Measurements from ENCODE around the gene STAC3.
"Not testable (repeated sequence)": the region's sequence is repeated elsewhere in the genome, so short reads cannot be mapped to it uniquely, and the experiment has no call there.

The STAC3 gene

DNA sequence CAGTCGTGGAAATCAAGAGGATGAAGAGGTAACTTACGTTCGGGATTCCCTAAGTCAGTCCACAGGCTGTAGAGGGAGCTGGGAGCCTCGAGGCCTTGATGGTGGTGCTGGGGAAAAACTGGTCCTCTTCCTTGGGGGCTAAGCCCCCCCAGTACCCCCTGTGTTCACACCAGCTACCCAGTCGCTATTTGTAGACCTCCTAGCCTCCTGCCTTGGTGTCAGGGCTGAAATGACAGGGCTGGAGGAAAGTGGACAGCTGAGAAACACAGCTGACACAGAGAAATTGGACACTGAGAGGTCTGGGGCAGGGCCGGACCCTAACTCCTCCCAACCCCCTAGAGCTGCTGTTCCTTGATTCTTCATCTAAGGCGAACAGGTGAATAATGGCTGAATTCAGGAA, at the start of gene STAC3:
STAC3 (minus strand) TSS at position 232 of the 400 bp plus-strand sequence. CDS start 1,551 bp downstream, outside the sequence.
- DNase-seq (ENCODE audit: low spot score) = no peak

DNA sequence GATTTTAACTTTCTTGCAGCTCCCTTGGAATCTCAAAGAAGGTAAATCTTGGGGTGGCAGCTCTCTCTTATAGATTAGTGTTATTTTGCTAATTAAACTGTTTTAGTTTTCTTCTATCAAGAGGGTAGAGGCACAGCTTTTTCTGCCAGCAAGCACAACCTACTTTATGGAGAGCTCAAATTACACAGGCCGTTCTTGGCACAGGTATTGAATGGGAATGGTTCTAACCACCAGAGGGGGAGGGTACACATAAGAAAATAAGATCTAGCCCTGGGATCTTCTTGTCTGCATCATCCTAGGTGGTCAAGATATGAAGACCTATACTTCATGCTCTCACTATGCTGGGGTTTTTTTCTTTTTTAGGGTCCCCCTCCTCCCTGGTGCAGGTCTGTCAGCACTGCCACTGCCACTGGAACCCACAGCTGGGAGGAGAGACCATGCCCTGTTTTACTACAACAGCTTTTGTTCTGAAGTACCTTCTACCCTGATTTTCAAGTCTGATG, 48.6 kb upstream of the STAC3 start:
- no peak for DNase-seq (ENCODE audit: low spot score)

DNA sequence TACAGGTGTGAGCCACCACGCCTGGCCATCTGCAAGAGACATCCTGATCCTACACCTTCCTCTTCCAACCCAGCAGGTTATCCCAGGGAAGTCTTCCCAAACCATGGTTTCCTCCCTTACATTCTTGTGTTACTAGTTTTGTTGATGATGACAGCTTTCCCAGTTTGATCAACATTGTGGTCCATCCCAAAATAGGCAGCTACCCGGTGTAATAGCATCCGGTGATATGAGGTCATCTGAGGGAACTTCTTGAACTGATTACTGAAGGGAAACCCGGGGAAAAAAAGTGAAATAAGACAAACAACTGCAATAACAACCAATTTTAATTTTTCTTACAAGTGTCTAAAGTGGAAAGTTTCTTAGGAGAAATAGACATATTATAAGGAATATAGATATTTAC, 45.3 kb upstream of the STAC3 start:
- no peak for DNase-seq (ENCODE audit: low spot score)

- DNase-seq (ENCODE audit: low spot score) = not testable (repeated sequence)
Measured at GRCh38 chr12:57282073-57282472, 31.1 kb upstream of the STAC3 start.

DNA sequence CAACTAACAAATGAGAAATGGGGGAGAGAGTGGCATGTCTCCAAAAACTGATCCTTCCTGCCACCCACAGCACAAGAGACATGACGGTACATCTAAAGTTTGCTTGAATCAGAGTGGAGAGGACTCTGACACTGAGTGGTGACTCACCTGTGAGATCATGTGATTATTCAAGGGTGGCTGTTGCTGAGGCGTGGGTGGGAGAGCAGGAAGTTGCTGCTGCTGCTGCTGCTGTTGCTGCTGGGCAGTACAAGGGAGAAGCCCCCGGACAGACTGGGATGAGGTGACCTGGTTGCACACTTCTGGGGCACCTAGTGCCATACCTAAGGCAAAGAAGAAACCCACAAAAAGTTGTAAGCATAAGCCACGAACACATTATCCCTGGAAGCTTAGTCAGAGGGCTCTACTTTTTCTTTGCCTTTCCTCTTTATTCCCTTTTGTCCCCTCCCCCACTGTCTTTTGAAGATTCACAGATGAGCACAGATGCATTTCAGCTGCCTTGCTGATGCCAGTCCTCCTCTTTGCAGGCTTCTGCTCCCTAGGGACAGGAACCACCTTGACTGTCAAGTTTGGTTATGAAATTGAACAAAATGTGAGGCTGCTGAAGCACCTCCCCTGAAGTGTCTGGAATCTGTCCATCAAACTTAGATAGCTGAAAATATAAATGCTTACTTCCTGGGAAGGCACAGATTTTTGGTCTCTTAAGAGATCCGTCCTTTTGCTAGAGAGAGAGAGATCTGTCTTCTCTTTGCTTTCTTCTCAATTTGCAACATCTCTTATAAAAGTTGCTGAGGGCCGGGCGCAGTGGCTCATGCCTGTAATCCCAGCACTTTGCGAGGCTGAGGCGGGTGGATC, 29.4 kb upstream of the STAC3 start:
- DNase-seq (ENCODE audit: low spot score) = peak; percentile 76

GRCh38 chr12:57278465-57279381, 27.7 kb upstream of the STAC3 start:
- no peak for DNase-seq (ENCODE audit: low spot score)

- no peak for DNase-seq (ENCODE audit: low spot score)
Measured at GRCh38 chr12:57276935-57277563, 26.1 kb upstream of the STAC3 start.

- not testable (repeated sequence) for DNase-seq (ENCODE audit: low spot score)
Measured at GRCh38 chr12:57276233-57276632, 25.2 kb upstream of the STAC3 start.

DNA sequence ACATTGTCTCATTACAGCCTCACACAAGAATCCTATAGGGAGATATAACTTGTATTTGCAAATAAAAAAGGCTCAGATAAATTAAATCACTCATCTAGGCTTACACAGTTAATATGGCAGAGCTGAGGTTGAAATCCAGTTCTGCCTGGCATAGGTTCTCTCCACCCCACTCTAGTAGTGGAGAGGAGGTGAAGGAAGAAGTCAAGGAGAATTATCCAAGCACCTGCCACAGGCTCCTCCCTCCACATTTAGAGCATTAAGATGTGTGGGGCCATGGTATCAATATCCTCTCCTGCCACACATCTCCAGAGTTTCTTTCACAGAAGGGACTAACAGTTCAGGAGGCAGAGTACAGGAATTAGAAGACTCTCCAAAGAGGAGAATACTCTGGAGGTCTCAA, 22.5 kb upstream of the STAC3 start:
- DNase-seq (ENCODE audit: low spot score) = no peak

- no peak for DNase-seq (ENCODE audit: low spot score)
Measured at GRCh38 chr12:57272337-57273151, 21.6 kb upstream of the STAC3 start.

DNA sequence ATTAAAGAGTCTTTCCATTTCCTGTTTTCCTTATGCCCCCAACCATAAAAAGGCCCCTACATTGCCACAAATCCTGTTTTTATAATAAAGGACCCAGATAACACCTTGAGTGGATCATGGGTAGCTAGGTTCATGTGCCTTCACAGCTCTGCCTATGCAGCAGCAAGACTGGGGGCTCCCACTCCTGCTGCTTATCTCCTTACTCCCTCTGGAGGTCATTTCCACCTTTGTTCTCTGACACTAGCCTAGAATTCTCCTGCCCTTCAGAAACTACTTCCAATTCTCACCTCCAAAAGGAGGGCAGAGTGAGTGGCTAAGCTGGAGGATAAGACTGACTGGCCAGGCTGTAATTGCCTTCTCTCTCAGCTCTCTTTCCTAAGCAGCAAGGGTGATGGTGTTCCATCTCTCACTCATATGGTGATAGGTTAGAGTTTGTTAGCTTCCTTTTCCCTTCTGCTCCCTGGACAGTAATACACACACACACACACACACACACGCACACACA, 20.0 kb upstream of the STAC3 start:
- no peak for DNase-seq (ENCODE audit: low spot score)

DNA sequence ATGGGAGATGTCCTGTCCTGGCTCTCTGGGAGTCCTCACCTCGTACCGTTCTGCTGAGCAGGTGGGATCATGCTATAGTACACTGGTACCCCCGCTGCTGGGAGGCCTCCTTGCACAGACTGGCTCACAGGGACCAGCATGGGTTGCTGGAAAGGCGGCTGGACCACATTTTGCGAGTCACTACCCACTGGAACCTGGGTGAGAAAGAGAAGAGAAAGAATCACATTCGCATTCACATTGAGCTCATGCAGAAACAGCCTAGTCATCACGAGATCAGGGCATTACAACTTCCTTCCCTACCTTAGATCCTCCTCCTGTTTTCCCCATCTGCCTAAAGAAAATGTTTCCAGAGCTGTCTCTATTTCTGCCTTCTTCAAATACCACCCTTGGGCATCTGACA, 17.3 kb upstream of the STAC3 start:
- DNase-seq (ENCODE audit: low spot score) = no peak

DNA sequence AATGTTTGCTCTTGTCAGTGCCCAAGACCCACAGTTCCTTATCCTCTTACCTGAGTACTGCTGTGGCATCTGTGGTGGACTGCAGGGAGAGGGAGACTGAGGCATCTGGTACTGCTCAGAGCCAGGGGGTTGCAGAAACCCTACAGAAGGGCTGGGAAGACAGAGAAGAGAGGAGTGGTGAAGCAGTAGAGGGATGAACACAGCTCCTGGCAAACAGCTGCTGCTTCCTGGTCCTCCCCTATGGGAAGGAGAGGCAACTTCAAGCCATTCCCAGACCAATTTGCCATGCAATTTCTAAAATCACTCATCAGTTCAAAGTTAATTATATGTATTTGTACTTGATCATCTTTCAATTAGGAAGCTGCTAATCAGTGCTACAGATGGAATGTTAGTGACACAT, 15.7 kb upstream of the STAC3 start:
- no peak for DNase-seq (ENCODE audit: low spot score)

DNA sequence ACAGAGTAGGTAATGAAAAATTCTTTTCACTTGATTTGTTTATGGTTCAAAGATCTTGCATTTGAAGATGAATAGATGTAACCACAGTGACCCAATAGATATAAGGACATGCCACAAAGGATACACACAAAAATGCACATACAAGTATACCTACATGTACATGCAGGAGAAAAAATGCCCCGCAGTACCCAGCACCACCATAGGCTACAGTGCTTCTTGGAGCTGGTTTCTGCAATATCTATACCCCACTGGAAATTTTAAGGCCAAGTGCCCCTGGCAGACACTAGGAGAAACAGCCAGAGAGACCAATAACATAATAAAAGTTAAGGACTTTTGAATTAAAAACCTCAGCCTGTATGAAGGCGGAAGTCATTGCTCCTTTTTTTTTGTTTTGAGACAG, 12.1 kb upstream of the STAC3 start:
- DNase-seq (ENCODE audit: low spot score) = no peak

DNA sequence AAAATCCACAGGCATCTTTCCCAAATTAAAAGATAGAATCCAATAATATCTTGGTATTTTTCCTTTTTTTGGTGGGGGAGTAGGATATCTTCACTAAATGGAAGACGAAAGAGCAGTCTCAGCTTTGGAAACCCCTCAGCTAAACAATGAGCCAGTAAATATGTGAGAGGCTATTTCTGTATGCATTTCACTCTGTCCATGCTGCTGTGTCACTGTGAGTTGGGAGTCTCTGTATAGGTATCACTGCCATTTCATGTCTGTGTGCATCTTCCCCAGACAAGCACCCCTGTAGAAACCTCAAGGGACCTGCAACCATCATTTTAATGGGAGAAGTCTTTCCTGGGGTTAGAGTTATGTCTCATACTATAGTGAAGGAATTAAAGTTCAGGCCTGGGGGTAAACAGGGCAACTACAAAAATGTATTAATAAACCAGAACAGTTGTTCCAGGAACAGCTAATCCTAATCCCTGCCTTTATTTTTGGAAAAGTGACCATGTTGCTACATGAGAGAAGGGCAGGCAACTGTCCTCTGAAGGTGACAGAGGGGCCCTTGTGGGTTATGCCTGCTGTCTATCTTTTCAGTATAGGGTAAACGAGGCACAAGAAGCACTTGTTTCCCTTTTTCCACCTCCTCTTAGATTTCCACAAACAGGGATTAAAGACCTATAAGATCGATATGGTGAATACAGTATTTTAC, 11.3 kb upstream of the STAC3 start:
- DNase-seq (ENCODE audit: low spot score) = no peak

DNA sequence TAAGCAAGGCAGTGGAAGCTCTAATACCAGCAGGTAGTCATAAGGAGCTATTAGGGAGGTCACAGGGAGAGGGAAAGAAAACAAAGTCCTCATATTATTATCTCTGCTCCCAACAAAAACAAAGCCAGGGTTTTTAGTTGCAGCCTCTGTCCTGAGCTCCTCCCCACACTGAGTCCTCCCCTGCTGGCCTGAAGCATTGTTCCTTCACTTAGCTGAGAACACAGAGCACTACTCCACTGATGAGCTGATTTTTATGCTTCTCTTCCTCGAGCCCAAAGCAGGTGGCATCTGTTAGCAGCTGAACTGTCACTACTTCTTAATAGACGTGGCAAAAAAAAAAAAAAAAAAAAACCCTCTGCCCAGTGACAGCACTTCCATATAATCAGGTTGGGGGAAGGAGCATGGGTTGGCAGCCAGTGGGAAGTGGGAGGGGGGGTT, 10.5 kb upstream of the STAC3 start:
- no peak for DNase-seq (ENCODE audit: low spot score)

DNA sequence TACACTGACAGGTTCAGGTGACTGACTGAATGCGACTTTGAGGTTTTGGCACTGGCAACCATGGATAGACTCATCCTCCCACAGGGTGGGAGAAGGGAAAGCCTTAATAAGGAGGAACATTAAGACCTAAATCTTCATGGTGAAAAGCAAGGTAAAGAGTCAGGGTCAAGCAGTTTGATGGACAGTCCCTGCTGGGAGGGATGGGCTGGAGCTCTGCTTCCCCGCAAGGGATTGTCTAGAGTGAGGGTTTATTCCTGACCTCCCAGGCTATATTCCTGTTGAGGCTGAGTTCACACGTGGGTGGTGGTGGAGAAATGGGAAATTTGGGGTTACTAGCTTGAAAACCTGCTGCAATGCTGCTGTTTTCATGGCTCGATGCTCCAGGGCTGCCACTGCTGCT, 9.4 kb upstream of the STAC3 start:
- no peak for DNase-seq (ENCODE audit: low spot score)

DNA sequence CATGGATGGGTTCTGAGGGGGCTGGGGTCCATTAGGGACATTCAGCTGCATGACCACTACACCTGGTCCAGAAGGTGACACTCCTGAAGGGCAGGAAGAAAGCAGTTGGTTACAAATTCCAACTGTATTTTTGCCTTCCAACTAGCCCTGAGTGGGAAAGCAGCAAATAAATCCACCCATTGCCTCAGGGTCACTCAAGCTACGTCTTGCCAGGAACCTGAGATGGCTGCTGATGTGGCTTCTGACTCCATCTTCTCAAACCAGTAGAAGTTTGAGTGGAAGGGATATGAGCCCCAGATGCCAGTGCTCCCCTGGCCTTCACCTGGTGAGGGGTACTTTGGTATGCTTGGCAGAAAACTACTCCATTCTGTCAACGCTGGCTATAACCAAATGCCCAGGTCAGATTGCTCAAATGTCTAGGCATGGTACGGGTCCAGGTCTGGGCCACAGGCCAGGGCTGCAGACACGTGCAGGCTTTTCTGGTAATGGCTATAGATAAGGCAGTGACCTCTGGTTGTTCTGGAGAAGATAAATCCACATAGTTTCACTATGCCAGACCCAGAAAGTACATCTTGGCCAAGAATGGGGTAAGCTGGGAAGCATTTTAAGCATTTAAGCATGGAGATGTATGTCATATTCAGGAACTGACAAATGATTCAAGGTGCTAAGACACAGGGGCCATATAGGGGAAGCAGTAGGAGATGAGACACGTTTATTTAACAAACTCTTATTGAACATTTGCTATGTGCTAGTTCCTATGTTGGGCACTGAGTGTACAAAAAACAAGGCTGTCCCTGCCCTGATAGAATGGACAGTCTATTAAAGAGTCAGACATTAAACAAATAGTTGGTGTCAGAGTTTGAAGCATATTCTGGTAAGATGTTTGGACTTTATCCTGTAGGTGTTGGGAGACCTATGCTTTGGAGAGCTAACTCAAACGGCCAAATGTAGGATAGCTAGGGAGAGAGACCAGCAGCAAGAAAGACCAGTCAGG, 8.3 kb upstream of the STAC3 start:
- DNase-seq (ENCODE audit: low spot score) = no peak

- no peak for DNase-seq (ENCODE audit: low spot score)
Measured at GRCh38 chr12:57255916-57256315, 4.9 kb upstream of the STAC3 start.
